ENCODE measurements around the gene CFAP107.

DNA sequence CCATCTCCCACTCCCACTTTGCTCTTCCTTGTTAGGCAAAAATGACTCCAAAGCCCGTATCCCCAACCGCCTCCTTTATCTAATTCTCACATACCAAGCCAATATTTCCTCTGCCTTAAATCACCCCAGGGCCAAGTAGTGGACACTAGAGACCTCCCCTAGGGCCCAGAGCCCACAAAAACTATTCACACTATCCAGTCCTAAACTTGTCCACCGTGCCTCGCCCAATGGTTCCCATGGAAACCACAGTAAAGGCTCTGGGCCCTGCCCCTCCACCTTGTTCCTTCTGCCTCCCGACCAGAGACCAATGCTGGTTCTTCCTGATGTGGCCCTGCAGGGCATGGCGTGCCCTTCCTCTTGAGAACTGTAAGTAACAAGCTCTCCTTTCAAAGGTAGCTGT lies 11.8 kb downstream of the CFAP107 start:
- no peak for TF ChIP-seq POLR2A (IDR thresholded peaks at IDR 0.05)
- TF ChIP-seq, protein P1, sequence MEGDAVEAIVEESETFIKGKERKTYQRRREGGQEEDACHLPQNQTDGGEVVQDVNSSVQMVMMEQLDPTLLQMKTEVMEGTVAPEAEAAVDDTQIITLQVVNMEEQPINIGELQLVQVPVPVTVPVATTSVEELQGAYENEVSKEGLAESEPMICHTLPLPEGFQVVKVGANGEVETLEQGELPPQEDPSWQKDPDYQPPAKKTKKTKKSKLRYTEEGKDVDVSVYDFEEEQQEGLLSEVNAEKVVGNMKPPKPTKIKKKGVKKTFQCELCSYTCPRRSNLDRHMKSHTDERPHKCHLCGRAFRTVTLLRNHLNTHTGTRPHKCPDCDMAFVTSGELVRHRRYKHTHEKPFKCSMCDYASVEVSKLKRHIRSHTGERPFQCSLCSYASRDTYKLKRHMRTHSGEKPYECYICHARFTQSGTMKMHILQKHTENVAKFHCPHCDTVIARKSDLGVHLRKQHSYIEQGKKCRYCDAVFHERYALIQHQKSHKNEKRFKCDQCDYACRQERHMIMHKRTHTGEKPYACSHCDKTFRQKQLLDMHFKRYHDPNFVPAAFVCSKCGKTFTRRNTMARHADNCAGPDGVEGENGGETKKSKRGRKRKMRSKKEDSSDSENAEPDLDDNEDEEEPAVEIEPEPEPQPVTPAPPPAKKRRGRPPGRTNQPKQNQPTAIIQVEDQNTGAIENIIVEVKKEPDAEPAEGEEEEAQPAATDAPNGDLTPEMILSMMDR (IDR thresholded peaks at IDR 0.05): no peak

Measured in tibial nerve (tissue), 3 donors.